Measurements from ENCODE around the gene HELB.

Gene HELB

DNA sequence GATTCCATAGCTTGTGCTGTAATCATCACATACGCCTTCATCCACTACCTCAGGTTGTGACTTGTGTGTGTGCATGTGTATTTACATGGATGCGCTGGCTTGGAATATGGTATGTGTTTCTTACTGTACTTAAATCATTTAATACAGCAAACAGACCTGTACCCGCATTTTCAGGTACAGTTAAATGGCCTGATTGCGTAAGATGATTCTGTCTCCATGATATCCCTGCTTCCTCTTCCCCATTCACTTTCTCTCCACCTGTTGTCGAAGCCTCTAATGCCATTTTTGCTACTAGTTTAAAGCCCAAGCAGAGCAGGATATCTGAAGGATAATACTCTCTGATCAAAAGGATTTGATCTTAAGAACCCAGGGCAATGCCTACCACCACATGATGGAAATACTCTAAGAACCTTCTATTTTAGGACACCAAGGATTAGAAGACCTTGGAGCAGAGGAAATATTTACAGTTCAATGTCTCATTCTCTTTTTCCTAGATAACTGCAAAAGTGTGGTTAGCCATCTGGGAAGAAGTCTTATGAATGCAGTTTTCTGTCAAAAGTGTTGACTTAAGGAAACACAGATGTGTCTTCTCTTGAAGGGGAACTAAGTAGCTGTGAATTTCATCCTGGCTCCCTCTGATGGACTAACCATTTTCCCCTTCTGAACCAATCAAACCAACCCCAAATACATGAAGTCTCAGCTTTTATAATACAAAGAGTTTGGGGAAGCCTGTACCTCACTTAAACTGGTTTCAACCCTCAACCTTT is 78.7 kb downstream of the HELB start:
- H3K4ac ChIP-seq (ENCODE audit: low read depth, low read length), result no peak overlapping the region
- H3K9ac ChIP-seq (ENCODE audit: low read length), result no peak overlapping the region
- peaks cover 1% of the 10 kb centered on the region for H3K79me2 ChIP-seq (ENCODE audit: control insufficient read depth, insufficient read depth, low read length, poor library complexity)
- no peak overlapping the region for H4K12ac ChIP-seq (ENCODE audit: low read depth, low read length)
- no peaks in the 10 kb centered on the region for H3K27me3 ChIP-seq (ENCODE audit: insufficient read depth, low read length)
- no peaks in the 10 kb centered on the region for H3K9me3 ChIP-seq (ENCODE audit: insufficient read depth, low read depth, low read length)
- no peak overlapping the region for H3K27ac ChIP-seq (ENCODE audit: low read depth, low read length)
- no peak overlapping the region for H2AFZ ChIP-seq (ENCODE audit: insufficient read depth, low read length, poor library complexity)
- no peak overlapping the region for H3K4me3 ChIP-seq (ENCODE audit: low read depth, low read length)
- H3K23ac ChIP-seq (ENCODE audit: low read length), result no peak overlapping the region
- no peak overlapping the region for H4K8ac ChIP-seq (ENCODE audit: low read depth, low read length)
- no peak overlapping the region for H3K4me2 ChIP-seq (ENCODE audit: low read length)
- WGBS (ENCODE audit: extremely low coverage, insufficient coverage, insufficient read length), result no CpG with 5 or more reads among the region's 5 CpGs
- H3K14ac ChIP-seq (ENCODE audit: low read length), result no peak overlapping the region
- no peaks in the 10 kb centered on the region for H3K4me1 ChIP-seq (ENCODE audit: control insufficient read depth in 1 of 2, insufficient read depth in 2 of 2, low read length in 2 of 2)
- no peak overlapping the region for H4K91ac ChIP-seq (ENCODE audit: low read depth, low read length)
- no peak overlapping the region for H2BK12ac ChIP-seq (ENCODE audit: low read length)
- DNase-seq, result no peak
- H3K79me1 ChIP-seq (ENCODE audit: low read length), result no peaks in the 10 kb centered on the region
- no peak overlapping the region for H2BK5ac ChIP-seq (ENCODE audit: low read depth, low read length, poor library complexity)
- H3K18ac ChIP-seq (ENCODE audit: low read length), result no peak overlapping the region
- no peak overlapping the region for H2AK5ac ChIP-seq (ENCODE audit: low read length)
- no peaks in the 10 kb centered on the region for H3K36me3 ChIP-seq (ENCODE audit: control insufficient read depth in 1 of 2, insufficient read depth in 2 of 2, low read length in 2 of 2)
- no peak overlapping the region for H2BK120ac ChIP-seq (ENCODE audit: insufficient read depth, low read length, poor library complexity)

DNA sequence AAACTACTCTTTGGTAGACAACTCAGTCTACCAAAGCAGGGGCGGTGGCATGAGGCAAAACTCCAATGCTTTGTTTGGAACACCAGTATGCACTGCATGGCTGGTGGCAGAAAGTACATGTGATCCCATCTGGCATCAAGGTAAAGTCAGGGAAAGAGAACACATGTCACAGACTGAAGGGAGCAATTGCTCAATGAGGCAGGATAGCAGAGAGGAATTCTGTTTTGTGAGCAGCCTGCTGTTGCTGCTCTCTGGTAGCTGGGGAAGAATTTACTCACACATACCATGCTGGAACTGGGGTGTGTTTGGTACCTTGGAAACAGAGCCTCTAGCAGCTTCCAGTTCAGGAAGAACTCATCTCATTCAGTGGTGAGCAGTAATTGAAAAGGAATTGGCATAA is 84.8 kb downstream of the HELB start:
- H4K12ac ChIP-seq (ENCODE audit: low read depth, low read length), result no peak overlapping the region
- no peak overlapping the region for H3K9ac ChIP-seq (ENCODE audit: low read length)
- no peaks in the 10 kb centered on the region for H3K9me3 ChIP-seq (ENCODE audit: insufficient read depth, low read depth, low read length)
- H3K4me3 ChIP-seq (ENCODE audit: low read depth, low read length), result no peak overlapping the region
- H3K14ac ChIP-seq (ENCODE audit: low read length), result no peak overlapping the region
- no CpG with 5 or more reads among the region's 1 CpG for WGBS (ENCODE audit: extremely low coverage, insufficient coverage, insufficient read length)
- H4K8ac ChIP-seq (ENCODE audit: low read depth, low read length), result no peak overlapping the region
- no peak overlapping the region for H2AFZ ChIP-seq (ENCODE audit: insufficient read depth, low read length, poor library complexity)
- no peaks in the 10 kb centered on the region for H3K79me2 ChIP-seq (ENCODE audit: control insufficient read depth, insufficient read depth, low read length, poor library complexity)
- no peak overlapping the region for H2BK12ac ChIP-seq (ENCODE audit: low read length)
- no peak overlapping the region for H3K4ac ChIP-seq (ENCODE audit: low read depth, low read length)
- DNase-seq, result no peak
- H3K79me1 ChIP-seq (ENCODE audit: low read length), result no peaks in the 10 kb centered on the region
- no peak overlapping the region for H4K91ac ChIP-seq (ENCODE audit: low read depth, low read length)
- no peak overlapping the region for H2BK5ac ChIP-seq (ENCODE audit: low read depth, low read length, poor library complexity)
- no peak overlapping the region for H3K4me2 ChIP-seq (ENCODE audit: low read length)
- H2AK5ac ChIP-seq (ENCODE audit: low read length), result no peak overlapping the region
- no peaks in the 10 kb centered on the region for H3K4me1 ChIP-seq (ENCODE audit: control insufficient read depth in 1 of 2, insufficient read depth in 2 of 2, low read length in 2 of 2)
- no peak overlapping the region for H3K23ac ChIP-seq (ENCODE audit: low read length)
- no peak overlapping the region for H3K18ac ChIP-seq (ENCODE audit: low read length)
- H3K27ac ChIP-seq (ENCODE audit: low read depth, low read length), result no peak overlapping the region
- no peaks in the 10 kb centered on the region for H3K27me3 ChIP-seq (ENCODE audit: insufficient read depth, low read length)
- no peak overlapping the region for H2BK120ac ChIP-seq (ENCODE audit: insufficient read depth, low read length, poor library complexity)
- H3K36me3 ChIP-seq (ENCODE audit: control insufficient read depth in 1 of 2, insufficient read depth in 2 of 2, low read length in 2 of 2), result no peaks in the 10 kb centered on the region

Data from trophoblast cell (in vitro differentiated cells and primary cell).